K562 (cell line): ENCODE results near the gene TPGS1. TPM values are rescaled to one million over a fixed set of nuclear protein-coding genes. Genes with fewer than 3 reads are reported as not detected.
A peak's percentile ranks its signal among the peaks of the same experiment; 100 is the strongest.

Source experiments
- EHMT2 ChIP-seq: fragments of 450-650 bp; IDR thresholded peaks from 2 replicates; pipeline ENCODE4 v1.6.1; 2018; ENCODE audit warnings: antibody characterized with exemption
- GABPA ChIP-seq: fragments of 200-800 bp; sonication (Bioruptor generic); conservative IDR thresholded peaks from 2 replicates; pipeline ENCODE4 v1.6.1; 2016; ENCODE audit warnings: low read depth, missing genetic modification characterization, missing compliant biosample characterization
- IFI16 ChIP-seq: fragments of 250-450 bp; sonication (Bioruptor Pico); IDR thresholded peaks from 2 replicates; pipeline ENCODE4 v2.1.2; 2022; ENCODE audit warnings: mild to moderate bottlenecking, inconsistent platforms
- NCOR1 ChIP-seq: fragments of 450-650 bp; IDR thresholded peaks from 2 replicates; pipeline ENCODE4 v1.6.1; 2016; ENCODE audit warnings: mild to moderate bottlenecking, moderate library complexity
- PTTG1 ChIP-seq: fragments of 450-650 bp; IDR thresholded peaks from 2 replicates; pipeline ENCODE4 v1.6.1; 2016; ENCODE audit warnings: low read depth, mild to moderate bottlenecking, missing genetic modification characterization, missing compliant biosample characterization
- RBM39 ChIP-seq: fragments of 200-400 bp; formaldehyde crosslinking; optimal IDR thresholded peaks from 2 replicates; pipeline ENCODE3; 2018; ENCODE audit warnings: low read depth, low read length
- SAP30 ChIP-seq: fragments of 200-600 bp; sonication (generic); IDR thresholded peaks from 2 replicates; pipeline ENCODE4 v1.6.1; 2012; ENCODE audit warnings: borderline replicate concordance, low read depth, mild to moderate bottlenecking, moderate library complexity, low read length, control low read depth, inconsistent platforms; ENCODE audit not compliant: insufficient read depth, poor library complexity, severe bottlenecking
- SMARCE1 ChIP-seq: fragments of 450-650 bp; IDR thresholded peaks from 2 replicates; pipeline ENCODE4 v1.7.1; 2016; ENCODE audit warnings: mild to moderate bottlenecking
- SUPT5H ChIP-seq: fragments of 450-650 bp; IDR thresholded peaks from 2 replicates; pipeline ENCODE4 v1.6.1; 2016
- ZC3H4 ChIP-seq: sonication (generic); formaldehyde crosslinking; IDR thresholded peaks from 2 replicates; pipeline ENCODE4 v1.9.0; 2021; ENCODE audit warnings: missing genetic modification reagents, borderline replicate concordance
- ZC3H8 ChIP-seq: fragments of 450-650 bp; IDR thresholded peaks from 2 replicates; pipeline ENCODE4 v1.6.1; 2017
- ZFP30 ChIP-seq: fragments of 250-450 bp; sonication (Bioruptor Pico); IDR thresholded peaks from 2 replicates; pipeline ENCODE4 v1.8.0; 2022; ENCODE audit warnings: moderate library complexity, mild to moderate bottlenecking, inconsistent platforms, borderline replicate concordance
- ZNF347 ChIP-seq: fragments of 450-650 bp; formaldehyde crosslinking; IDR thresholded peaks from 2 replicates; pipeline ENCODE4 v1.4.0; 2020; ENCODE audit warnings: low read depth, mild to moderate bottlenecking, moderate library complexity
- ZNF551 ChIP-seq: fragments of 250-450 bp; sonication (Bioruptor Pico); IDR thresholded peaks from 2 replicates; pipeline ENCODE4 v1.5.0; 2021; ENCODE audit warnings: mild to moderate bottlenecking, moderate library complexity
- polyA plus RNA-seq, 8 experiments: library from polyadenylated mRNA; depleted of rRNA in 4 of 8; stranded (reverse) in 5 of 8; unstranded in 3 of 8; fragments of >200 nt; fragmentation: Nextera tagmentation in 2 of 8; fragmentation: Illumina TruSeq in 1 of 8; extraction: Ambion mirVana in 2 of 8; extraction: Trizol in 1 of 8; gene quantifications; 2 replicates each; pipeline versions ENCODE4 v1.2.1 to v1.2.3, GENCODE V29; 2011 to 2014; ENCODE audit warnings: inconsistent platforms in 1 of 8, missing spikeins in 1 of 8
- total RNA-seq, 7 experiments: library from RNA; depleted of rRNA in 6 of 7; stranded (reverse); fragments of >200 nt in 6 of 7; fragmentation: Illumina TruSeq in 2 of 7; extraction: Trizol in 2 of 7; gene quantifications; 2 replicates each; pipeline versions ENCODE4 v1.2.1 to v1.2.3, GENCODE V29; 2011 to 2021; ENCODE audit warnings: low replicate concordance in 1 of 7
- TF ChIP-seq, protein P1 (sequence below): fragments of 450-650 bp; IDR thresholded peaks from 2 replicates; pipeline ENCODE4 v1.6.1; 2017; ENCODE audit warnings: antibody characterized with exemption, mild to moderate bottlenecking
- TF ChIP-seq, protein P2 (sequence below): sonication (generic); formaldehyde crosslinking; IDR thresholded peaks from 2 replicates; pipeline ENCODE4 v1.8.0; 2022; ENCODE audit warnings: missing genetic modification reagents, mild to moderate bottlenecking, moderate library complexity, borderline replicate concordance
- TF ChIP-seq, protein P3 (sequence below), 2 experiments: fragments of 450-650 bp in 1 of 2; sonication (generic) in 1 of 2; formaldehyde crosslinking in 1 of 2; IDR thresholded peaks in 1 of 2; conservative IDR thresholded peaks in 1 of 2; 2 replicates each; pipeline versions ENCODE4 v1.6.1 to v1.8.1; 2016 to 2023; ENCODE audit warnings: mild to moderate bottlenecking in 2 of 2, moderate library complexity in 2 of 2, inconsistent platforms in 1 of 2, missing genetic modification reagents in 1 of 2
- TF ChIP-seq, protein P4 (sequence below): fragments of 450-650 bp; IDR thresholded peaks from 2 replicates; pipeline ENCODE4 v1.6.1; 2016; ENCODE audit warnings: borderline replicate concordance
- TF ChIP-seq, protein P5 (sequence below): fragments of 450-650 bp; formaldehyde crosslinking; IDR thresholded peaks from 2 replicates; pipeline ENCODE4 v1.4.0; 2020; ENCODE audit warnings: mild to moderate bottlenecking, moderate library complexity

The TPGS1 gene
- total and polyA plus RNA-seq, 9 of the 15 experiments (the other 6 are each of a cell fraction or from before 2014, with no cell fraction given), result 0.30 to 31.6 (median 1.2) TPM; not detected in 2

DNA sequence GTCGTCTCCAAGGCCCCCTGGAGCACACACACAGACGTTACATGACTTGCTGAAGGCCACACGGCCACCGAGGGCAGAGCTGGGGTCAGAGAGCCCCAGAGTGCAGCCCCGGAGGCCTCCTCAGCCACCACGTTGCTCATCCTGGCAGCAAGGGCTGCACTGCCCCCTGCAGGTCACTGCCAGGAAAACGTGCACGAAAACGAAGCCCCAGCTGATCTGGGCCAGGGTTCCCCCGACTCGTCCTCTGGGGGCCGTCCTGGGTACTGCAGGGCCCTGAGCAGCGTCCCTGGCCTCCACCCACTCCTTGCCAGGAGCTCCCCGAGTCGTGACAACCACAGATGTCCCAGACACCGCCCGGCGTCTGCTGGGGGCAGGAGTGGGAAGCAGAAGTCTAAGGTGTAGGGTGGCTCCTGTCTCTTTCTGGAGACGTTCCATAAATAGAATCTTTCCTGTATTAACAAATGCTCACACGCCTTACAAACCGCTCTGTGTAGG lies 3.4 kb downstream of the TPGS1 start (continued):
- TF ChIP-seq, protein P1, sequence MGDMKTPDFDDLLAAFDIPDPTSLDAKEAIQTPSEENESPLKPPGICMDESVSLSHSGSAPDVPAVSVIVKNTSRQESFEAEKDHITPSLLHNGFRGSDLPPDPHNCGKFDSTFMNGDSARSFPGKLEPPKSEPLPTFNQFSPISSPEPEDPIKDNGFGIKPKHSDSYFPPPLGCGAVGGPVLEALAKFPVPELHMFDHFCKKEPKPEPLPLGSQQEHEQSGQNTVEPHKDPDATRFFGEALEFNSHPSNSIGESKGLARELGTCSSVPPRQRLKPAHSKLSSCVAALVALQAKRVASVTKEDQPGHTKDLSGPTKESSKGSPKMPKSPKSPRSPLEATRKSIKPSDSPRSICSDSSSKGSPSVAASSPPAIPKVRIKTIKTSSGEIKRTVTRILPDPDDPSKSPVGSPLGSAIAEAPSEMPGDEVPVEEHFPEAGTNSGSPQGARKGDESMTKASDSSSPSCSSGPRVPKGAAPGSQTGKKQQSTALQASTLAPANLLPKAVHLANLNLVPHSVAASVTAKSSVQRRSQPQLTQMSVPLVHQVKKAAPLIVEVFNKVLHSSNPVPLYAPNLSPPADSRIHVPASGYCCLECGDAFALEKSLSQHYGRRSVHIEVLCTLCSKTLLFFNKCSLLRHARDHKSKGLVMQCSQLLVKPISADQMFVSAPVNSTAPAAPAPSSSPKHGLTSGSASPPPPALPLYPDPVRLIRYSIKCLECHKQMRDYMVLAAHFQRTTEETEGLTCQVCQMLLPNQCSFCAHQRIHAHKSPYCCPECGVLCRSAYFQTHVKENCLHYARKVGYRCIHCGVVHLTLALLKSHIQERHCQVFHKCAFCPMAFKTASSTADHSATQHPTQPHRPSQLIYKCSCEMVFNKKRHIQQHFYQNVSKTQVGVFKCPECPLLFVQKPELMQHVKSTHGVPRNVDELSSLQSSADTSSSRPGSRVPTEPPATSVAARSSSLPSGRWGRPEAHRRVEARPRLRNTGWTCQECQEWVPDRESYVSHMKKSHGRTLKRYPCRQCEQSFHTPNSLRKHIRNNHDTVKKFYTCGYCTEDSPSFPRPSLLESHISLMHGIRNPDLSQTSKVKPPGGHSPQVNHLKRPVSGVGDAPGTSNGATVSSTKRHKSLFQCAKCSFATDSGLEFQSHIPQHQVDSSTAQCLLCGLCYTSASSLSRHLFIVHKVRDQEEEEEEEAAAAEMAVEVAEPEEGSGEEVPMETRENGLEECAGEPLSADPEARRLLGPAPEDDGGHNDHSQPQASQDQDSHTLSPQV, result peak; percentile 66; the same call in 1 of the 2 replicates
- no peak for TF ChIP-seq EHMT2
- TF ChIP-seq, protein P2, sequence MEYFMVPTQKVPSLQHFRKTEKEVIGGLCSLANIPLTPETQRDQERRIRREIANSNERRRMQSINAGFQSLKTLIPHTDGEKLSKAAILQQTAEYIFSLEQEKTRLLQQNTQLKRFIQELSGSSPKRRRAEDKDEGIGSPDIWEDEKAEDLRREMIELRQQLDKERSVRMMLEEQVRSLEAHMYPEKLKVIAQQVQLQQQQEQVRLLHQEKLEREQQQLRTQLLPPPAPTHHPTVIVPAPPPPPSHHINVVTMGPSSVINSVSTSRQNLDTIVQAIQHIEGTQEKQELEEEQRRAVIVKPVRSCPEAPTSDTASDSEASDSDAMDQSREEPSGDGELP (CRISPR knock-in tag), result peak; percentile 100
- no peak for TF ChIP-seq SMARCE1
- no peak for TF ChIP-seq SAP30
- TF ChIP-seq IFI16, result no peak
- no peak for TF ChIP-seq GABPA (tag)
- no peak for TF ChIP-seq ZC3H4
- TF ChIP-seq SUPT5H, result no peak
- TF ChIP-seq ZC3H8, result no peak
- no peak for TF ChIP-seq RBM39
- TF ChIP-seq ZNF347 (CRISPR knock-in tag), result no peak
- TF ChIP-seq, protein P3, sequence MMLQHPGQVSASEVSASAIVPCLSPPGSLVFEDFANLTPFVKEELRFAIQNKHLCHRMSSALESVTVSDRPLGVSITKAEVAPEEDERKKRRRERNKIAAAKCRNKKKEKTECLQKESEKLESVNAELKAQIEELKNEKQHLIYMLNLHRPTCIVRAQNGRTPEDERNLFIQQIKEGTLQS (IDR thresholded peaks at IDR 0.05), result no peak
- TF ChIP-seq, protein P3 (CRISPR knock-in tag; conservative IDR thresholded peaks at IDR 0.05), result no peak
- TF ChIP-seq PTTG1, result no peak
- TF ChIP-seq, protein P4, sequence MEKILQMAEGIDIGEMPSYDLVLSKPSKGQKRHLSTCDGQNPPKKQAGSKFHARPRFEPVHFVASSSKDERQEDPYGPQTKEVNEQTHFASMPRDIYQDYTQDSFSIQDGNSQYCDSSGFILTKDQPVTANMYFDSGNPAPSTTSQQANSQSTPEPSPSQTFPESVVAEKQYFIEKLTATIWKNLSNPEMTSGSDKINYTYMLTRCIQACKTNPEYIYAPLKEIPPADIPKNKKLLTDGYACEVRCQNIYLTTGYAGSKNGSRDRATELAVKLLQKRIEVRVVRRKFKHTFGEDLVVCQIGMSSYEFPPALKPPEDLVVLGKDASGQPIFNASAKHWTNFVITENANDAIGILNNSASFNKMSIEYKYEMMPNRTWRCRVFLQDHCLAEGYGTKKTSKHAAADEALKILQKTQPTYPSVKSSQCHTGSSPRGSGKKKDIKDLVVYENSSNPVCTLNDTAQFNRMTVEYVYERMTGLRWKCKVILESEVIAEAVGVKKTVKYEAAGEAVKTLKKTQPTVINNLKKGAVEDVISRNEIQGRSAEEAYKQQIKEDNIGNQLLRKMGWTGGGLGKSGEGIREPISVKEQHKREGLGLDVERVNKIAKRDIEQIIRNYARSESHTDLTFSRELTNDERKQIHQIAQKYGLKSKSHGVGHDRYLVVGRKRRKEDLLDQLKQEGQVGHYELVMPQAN, result 0 out of 2 replicates have a peak, but pooled peaks have one; percentile 22
- TF ChIP-seq ZNF551, result no peak
- TF ChIP-seq, protein P5, sequence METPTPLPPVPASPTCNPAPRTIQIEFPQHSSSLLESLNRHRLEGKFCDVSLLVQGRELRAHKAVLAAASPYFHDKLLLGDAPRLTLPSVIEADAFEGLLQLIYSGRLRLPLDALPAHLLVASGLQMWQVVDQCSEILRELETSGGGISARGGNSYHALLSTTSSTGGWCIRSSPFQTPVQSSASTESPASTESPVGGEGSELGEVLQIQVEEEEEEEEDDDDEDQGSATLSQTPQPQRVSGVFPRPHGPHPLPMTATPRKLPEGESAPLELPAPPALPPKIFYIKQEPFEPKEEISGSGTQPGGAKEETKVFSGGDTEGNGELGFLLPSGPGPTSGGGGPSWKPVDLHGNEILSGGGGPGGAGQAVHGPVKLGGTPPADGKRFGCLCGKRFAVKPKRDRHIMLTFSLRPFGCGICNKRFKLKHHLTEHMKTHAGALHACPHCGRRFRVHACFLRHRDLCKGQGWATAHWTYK (CRISPR knock-in tag), result no peak
- TF ChIP-seq ZFP30, result no peak
- no peak for TF ChIP-seq NCOR1
